PC-9 (cell line): Measurements from ENCODE around the gene TPST2.

ENCODE experiments used
- EZH2 ChIP-seq: fragments of 200-600 bp; sonication (generic); IDR thresholded peaks from 2 replicates; pipeline ENCODE4 v1.8.0; 2017; ENCODE audit warnings: antibody characterized with exemption, low read depth
- TF ChIP-seq, protein P1 (sequence below): fragments of 200-600 bp; sonication (generic); conservative IDR thresholded peaks from 2 replicates; pipeline ENCODE4 v1.6.1; 2017; ENCODE audit warnings: mixed run types, antibody characterized with exemption, mild to moderate bottlenecking, moderate library complexity

DNA sequence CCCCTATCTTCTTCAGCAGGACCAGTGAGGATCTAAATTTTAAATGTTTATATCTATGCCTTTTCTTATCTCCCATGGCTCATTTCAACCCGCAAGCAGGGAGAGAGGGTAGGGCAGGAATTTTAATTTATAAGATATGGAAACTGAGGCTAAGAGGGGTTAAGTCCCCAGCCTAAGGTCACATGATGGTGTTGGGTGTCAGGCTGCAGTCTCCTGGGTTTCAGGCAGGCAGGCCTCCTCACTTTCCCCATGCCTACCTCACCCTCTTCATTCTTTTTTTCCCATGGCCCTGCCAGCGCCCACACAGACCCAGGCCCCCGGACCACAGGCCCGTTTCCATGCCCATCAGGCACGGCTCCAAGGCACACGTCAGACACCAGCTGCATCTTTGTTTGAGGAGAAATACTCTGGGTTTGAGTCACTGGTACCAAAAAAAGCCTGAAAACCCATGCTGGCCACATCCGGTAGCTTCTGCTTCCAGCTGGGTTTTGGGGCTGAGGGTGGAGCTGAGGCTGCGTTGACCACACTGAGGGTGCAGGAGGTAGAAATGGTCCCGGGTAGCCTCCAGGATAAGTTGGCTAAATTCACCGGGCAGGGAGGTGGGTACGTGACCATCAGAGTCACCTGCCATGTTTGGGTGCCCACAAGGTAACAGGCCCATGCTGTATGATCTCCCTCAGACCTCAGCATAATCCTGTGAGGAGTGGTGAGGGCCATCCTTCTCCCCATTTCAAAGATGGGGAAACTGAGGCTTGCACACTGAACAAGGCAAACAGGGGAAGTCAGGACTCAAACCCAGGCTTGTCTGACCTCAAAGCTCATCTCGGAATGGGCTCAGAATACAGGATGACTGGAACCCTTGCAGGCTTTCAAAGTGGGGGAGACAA lies 20.4 kb upstream of the TPST2 start:
- TF ChIP-seq, protein P1, sequence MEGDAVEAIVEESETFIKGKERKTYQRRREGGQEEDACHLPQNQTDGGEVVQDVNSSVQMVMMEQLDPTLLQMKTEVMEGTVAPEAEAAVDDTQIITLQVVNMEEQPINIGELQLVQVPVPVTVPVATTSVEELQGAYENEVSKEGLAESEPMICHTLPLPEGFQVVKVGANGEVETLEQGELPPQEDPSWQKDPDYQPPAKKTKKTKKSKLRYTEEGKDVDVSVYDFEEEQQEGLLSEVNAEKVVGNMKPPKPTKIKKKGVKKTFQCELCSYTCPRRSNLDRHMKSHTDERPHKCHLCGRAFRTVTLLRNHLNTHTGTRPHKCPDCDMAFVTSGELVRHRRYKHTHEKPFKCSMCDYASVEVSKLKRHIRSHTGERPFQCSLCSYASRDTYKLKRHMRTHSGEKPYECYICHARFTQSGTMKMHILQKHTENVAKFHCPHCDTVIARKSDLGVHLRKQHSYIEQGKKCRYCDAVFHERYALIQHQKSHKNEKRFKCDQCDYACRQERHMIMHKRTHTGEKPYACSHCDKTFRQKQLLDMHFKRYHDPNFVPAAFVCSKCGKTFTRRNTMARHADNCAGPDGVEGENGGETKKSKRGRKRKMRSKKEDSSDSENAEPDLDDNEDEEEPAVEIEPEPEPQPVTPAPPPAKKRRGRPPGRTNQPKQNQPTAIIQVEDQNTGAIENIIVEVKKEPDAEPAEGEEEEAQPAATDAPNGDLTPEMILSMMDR = no peak
- TF ChIP-seq EZH2 = no peak
